Activated gamma-delta T cell treated with anti-CD3 and anti-CD28 coated beads, Interleukin-2, amount 50 U/mL, for 16 hours (primary cell): ENCODE data around the gene DHRSX.
"Not testable (repeated sequence)": the region's sequence is repeated elsewhere in the genome, so short reads cannot be mapped to it uniquely, and the experiment has no call there.

Source experiments
- DNase-seq: peaks from one replicate; pipeline ENCODE4 v3.0.0-alpha.2; 2020; ENCODE audit warnings: low read depth

Gene DHRSX

GRCh38 chrX:2456091-2456490, 44.7 kb downstream of the DHRSX start:
- not testable (repeated sequence) for DNase-seq

DNA sequence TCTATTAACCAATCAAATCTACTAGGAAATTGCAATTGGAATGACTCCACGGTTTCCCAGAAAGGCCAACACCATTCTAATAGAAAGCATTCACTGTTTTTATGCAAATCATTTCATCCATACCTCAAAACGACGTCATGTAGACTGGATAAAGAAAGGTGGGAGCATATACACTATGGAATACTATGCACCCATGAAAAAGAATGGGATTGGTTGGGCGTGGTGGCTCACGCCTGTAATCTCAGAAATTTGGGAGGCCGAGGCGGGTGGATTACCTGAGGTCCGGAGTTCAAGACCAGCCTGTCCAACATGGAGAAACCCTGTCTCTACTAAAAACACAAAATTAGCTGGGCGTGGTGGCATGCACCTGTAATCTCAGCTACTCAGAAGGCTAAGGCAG, 46.2 kb downstream of the DHRSX start:
- not testable (repeated sequence) for DNase-seq

DNA sequence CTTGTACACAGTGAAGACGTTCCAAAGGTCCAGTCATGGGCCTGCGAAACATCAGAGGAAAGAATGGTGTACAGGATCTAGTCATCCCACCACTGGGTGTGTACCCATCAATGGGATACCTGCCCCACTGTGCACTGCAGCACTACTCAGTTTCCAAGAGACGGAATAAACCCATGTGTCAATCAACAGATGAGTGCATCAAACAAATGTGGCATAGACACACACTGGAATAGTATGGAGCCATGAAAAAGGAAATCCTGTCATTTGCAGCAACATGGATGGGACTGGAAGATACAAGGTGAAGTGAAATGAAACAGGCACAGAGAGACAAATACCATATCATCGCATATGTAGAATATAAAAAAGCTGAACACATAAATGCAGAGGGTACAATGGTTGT, 48.0 kb downstream of the DHRSX start:
- DNase-seq, result no peak

- DNase-seq, result no peak
These were observed 48.4 kb downstream of the DHRSX start for GRCh38 chrX:2452317-2452784.

GRCh38 chrX:2451501-2452316, 49.1 kb downstream of the DHRSX start:
- DNase-seq, result no peak

DNA sequence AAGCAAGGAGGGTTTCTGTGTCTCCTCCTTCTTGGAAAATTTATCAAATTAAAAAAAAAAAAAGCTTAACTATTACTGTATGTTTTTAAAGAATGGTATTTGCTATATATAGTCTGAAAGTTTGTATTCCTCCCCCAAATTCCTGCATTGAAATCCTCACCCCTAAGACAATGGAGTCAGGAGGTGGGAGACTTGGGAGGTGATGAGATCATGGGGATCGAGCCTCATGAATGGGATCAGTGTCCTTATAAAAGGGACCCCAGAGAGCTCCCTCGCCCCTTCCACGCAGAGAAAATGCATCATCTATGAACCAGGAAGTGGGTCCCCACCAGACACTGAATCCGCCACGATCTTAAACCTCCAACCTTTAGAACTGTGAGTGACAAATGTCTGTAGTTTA, 50.1 kb downstream of the DHRSX start:
- no peak for DNase-seq

- DNase-seq, result no peak
These were observed 51.5 kb downstream of the DHRSX start for GRCh38 chrX:2449135-2449886.

DNA sequence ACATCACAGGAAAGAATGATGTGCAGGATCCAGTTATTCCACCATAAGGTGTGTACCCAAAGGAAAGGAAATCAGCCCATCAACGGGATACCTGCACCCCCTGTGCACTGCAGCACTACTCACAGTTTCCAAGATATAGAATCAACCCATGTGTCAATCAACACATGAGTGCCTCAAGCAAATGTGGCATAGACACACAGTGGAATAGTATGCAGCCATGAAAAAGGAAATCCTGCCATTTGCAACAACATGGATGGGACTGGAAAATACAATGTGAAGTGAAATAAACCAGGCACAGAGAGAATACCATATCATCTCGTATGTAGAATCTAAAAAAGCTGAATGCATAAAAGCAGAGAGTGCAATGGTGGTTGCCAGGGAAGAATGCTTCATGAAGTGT, 53.3 kb downstream of the DHRSX start:
- DNase-seq, result no peak

- no peak for DNase-seq
These were observed 54.0 kb downstream of the DHRSX start for GRCh38 chrX:2446815-2447214.

- no peak for DNase-seq
These were observed 54.8 kb downstream of the DHRSX start for GRCh38 chrX:2445662-2446623.

DNA sequence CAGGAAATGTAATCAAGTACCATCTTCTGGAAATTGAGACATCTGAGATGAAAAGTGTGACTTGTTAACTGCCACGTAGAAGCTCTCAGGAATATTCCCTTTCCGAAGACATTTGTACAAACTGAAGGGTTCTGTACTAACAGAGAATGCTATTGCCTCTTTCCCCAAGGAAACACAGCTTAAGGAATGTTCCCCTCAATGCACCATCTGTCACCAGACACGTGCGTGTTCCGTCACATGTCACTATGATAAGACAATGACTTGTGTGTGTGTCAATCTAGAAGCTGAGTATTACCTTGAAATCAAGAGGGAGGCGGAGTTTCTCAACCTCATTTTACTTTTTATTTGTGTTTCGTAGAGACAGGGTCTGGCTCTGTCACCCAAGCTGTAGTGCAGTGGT, 58.1 kb downstream of the DHRSX start:
- DNase-seq, result no peak

- no peak for DNase-seq
These were observed 59.3 kb downstream of the DHRSX start for GRCh38 chrX:2441466-2441865.

- DNase-seq, result no peak
These were observed 61.2 kb downstream of the DHRSX start for GRCh38 chrX:2439613-2440012.

DNA sequence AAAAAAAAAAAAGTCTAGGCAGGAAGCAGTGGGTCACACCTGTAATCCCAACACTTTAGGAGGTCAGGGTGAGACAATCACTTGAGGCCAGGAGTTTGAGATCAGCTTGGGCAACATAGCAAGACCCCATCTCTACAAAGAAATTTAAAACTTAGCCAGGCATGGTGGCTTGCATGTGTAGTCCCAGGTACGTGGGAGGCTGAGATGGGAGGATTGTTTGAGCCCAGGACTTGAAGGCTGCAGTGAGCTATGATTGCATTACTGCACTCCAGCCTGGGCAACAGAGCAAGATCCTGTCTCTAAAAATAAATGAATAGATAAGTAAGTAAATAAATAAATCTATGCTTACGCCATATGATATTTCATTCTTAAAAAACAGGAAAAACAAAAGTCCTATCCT, 65.3 kb downstream of the DHRSX start:
- DNase-seq, result no peak

DNA sequence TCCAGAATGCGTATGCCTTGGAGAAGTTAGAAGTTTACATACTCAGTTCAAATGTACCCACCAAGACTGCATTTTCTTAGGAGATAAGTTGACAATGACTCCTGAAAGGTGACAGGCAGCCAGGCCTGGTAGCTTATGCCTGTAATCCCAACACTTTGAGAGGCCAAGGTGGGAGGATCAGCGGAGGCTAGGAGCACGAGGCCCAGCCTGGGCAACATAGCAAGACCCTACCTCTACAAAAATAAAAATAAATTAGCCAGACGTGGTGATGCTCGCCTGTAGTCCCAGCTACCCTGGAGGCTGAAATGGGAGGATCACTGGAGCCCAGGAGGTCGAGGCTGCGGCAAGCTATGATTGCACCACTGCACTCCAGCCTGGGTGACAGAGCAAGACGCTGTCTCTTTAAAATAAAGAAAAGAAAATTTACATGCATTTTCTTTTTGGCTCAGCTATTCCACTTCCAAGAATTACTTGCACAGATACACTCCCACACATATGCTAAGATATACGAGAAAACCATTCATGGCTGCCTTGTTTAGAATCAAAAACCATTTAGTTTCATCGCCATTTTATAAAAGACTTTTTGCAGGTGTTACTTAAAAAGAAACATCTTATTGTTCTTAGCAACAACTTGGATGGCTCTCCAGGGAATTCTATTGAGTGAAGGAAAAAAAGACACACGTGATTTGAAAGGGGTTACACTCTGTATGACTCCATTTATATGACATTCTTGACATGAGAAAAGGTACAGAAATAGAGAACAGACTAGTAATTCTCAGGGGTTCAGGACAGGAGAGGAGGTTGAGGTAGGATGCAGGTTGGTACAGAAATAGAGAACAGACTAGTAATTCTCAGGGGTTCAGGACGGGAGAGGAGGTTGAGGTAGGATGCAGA, 66.3 kb downstream of the DHRSX start:
- DNase-seq, result no peak

- no peak for DNase-seq
These were observed 68.4 kb downstream of the DHRSX start for GRCh38 chrX:2432298-2432863.

- no peak for DNase-seq
These were observed 70.4 kb downstream of the DHRSX start for GRCh38 chrX:2430265-2430825.

DNA sequence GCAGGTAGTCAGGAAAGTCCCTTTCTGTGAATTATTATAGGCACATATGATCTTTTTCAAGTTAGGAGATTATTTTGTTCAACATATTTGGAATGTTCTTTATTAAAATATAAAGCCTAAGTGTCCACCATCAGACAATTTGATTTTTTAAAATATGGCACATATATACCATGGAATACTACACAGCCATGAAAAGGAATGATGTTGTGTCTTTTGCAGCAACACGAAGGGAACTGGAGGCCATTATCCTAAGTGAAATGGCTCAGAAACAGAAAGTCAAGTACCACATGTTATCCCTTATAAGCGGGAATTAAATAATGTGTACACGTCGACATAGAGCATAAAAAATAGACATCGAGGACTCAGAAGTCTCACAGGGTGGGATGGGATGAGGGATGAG, 73.0 kb downstream of the DHRSX start:
- no peak for DNase-seq

DNA sequence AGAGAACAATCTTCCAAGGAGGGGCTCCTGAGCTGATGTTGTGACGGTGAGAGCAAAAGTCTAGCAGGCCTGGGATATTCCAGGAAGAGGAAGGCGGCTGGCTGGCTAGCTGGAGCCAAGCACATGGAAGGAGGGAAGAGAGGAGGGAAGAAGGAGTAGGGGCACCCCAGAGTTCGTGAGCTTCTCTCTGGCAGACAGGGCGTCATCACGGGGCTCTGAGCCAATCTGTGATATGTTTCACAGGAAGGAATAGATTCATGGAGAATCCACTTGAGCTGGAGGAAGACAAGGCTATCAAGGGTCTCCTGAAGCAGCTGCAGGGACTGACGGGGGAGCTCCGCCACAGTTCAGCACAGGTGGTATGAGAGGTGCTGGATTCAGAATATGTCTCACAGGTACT, 73.6 kb downstream of the DHRSX start:
- no peak for DNase-seq

DNA sequence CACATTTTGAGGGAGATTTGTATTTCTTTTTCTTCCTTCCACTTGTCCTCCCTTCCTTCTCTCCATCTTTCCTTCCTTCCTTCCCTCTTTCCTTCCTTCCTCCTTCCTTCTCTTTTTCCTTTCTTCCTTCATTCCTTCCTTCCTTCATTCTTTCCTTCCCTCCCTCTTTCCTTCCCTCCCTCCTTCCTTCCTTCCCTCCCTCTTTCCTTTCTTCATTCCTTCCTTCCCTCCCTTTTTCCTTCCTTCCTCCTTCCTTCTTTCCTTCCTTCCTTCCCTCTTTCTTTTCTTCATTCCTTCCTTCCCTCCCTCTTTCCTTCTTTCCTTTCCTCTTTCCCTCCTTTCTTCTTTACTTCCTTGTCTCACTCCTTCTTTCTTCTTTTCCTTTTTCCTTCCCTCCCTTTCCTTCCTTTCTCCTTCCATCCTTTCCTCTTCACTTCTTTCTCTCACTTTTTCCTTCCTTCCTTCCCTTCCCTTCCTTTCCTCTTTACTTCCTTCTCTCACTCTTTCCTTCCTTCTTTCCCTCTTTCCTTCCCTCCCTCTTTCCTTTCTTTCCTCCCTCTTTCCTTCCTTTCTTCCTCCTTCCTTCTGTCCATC, 74.4 kb downstream of the DHRSX start:
- no peak for DNase-seq
